ENCODE results near the gene SAXO1. TPM values are rescaled to one million over a fixed set of nuclear protein-coding genes. Genes with fewer than 3 reads are reported as not detected.
A peak's percentile ranks its signal among the peaks of the same experiment; 100 is the strongest.

SAXO1 gene, protein sequence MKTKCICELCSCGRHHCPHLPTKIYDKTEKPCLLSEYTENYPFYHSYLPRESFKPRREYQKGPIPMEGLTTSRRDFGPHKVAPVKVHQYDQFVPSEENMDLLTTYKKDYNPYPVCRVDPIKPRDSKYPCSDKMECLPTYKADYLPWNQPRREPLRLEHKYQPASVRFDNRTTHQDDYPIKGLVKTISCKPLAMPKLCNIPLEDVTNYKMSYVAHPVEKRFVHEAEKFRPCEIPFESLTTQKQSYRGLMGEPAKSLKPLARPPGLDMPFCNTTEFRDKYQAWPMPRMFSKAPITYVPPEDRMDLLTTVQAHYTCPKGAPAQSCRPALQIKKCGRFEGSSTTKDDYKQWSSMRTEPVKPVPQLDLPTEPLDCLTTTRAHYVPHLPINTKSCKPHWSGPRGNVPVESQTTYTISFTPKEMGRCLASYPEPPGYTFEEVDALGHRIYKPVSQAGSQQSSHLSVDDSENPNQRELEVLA
- total RNA-seq: under 0.01 TPM

DNA sequence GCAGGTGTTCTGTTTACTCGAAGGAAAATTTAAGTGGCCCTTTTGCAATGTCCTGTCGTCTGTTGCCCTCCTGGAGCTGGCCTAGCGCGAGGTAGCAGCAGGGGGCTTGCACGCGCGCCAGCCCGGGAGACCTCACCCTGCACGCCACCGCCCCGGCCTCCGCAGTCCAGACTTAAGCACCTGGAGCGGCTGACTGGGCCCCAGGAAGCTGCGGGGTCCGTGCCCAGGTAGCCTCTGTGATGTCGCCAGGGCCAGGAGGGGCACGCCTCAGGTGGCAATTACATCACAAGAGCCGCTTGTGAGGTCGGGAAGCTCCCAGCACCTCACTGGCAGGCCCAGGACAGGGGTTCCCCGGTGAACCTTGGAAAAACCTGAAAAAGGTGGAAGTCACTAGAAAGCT lies at the start of gene SAXO1:
TSS of gene SAXO1 (minus strand) at position 195 of the 400 bp plus-strand sequence. CDS start 301 bp downstream, outside the sequence.

DNA sequence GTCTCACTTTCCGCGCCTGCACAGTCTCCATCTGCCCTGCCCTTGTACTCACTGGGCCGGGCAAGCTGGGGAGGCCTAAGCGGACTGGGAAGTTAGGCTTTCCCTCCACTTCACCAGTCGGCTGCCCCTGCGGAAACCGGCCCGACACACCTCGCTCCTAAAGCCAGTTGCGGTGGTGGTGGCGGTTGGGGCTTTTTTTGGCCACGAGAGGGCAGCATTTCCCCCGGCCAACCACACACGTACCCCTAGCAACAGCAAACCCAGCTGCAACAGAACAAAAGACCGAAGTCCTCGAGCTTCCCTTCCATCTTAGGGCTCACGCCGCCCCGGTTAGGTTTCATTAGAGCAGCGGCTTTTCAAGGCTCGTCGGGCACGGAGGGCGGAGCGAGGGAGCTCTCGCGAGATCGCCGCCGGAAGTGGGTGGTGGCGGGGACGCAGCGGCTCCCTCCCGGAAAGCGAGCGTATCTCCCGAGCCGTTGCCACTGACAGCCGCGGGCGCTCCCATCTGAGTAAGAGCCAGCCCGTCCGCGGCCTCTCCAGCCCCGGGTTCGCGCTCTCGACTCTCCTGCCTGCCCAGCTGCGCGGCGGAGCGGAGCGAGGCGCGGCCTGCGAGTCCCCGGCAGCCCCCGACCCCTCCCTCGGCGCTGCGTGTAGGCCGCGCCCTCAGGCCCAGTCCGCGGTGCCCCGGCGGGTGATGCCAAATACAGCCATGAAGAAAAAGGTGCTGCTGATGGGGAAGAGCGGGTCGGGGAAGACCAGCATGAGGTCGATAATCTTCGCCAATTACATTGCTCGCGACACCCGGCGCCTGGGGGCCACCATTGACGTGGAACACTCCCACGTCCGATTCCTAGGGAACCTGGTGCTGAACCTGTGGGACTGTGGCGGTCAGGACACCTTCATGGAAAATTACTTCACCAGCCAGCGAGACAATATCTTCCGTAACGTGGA lies 16.2 kb upstream of the SAXO1 start, which contains the start of gene RRAGA:
TSS of gene RRAGA (plus strand) at position 462 of the 951 bp plus-strand sequence. CDS start at position 695, 233 bp downstream.

Small RNA genes lying within 50 kb of the gene (small RNA-seq; reads per million reads assigned to genes)
- gene RNU6-264P (ENCODE audit: low replicate concordance): not detected
- 7.8 reads per million, percentile 89 among the genes with 10 or more reads in this experiment for gene SCARNA8 (ENCODE audit: low replicate concordance)

Other genes starting within 250 kb of the SAXO1 start
- 53.2 TPM for gene RRAGA, start 16.2 kb upstream of the SAXO1 start, total RNA-seq
- gene HAUS6, start 69.7 kb upstream of the SAXO1 start, total RNA-seq: 32.6 TPM
- 20.0 TPM for gene PLIN2, start 94.3 kb upstream of the SAXO1 start, total RNA-seq
- 172 TPM for gene DENND4C, start 197.5 kb upstream of the SAXO1 start, total RNA-seq